Natural killer cell (primary cell): Measurements from ENCODE around the gene MLXIP. TPM values are rescaled to one million over a fixed set of nuclear protein-coding genes. Genes with fewer than 3 reads are reported as not detected.

ENCODE experiments used
- ATAC-seq, 3 donors: fragments of 150-1000 bp in 2 of 3; fragments of 200-7000 bp in 1 of 3; cut with Tn5 transposase; 1 replicate in 1 of 3; 2 replicates in 2 of 3; pipeline ENCODE4 v1.10.0; 2021; ENCODE audit warnings: mild to moderate bottlenecking in 2 of 3, moderate library complexity in 2 of 3
- DNase-seq, 2 donors: peaks; one replicate each; pipeline versions ENCODE4 v3.0.0 to v3.0.0-alpha.2; 2013 to 2021; ENCODE audit warnings: mixed read lengths in 1 of 2
- H3K27ac ChIP-seq: one replicate; pipeline ENCODE4 v1.5.1; 2013; ENCODE audit warnings: mild to moderate bottlenecking, low read length
- H3K27me3 ChIP-seq: one replicate; pipeline ENCODE4 v1.6.1; 2013; ENCODE audit warnings: low read length; ENCODE audit not compliant: control insufficient read depth, insufficient read depth
- H3K36me3 ChIP-seq: one replicate; pipeline ENCODE4 v1.6.1; 2013; ENCODE audit warnings: low read length; ENCODE audit not compliant: control insufficient read depth, insufficient read depth
- H3K4me1 ChIP-seq: one replicate; pipeline ENCODE4 v1.6.1; 2013; ENCODE audit warnings: low read length; ENCODE audit not compliant: control insufficient read depth, insufficient read depth
- H3K4me3 ChIP-seq: one replicate; pipeline ENCODE4 v1.5.1; 2013; ENCODE audit warnings: low read length
- H3K9me3 ChIP-seq: one replicate; pipeline ENCODE4 v1.6.1; 2013; ENCODE audit warnings: low read length; ENCODE audit not compliant: control insufficient read depth, insufficient read depth
- H3K27ac Mint-ChIP-seq, 2 donors: one replicate each; pipeline ENCODE4 v1.8.0; 2022; ENCODE audit warnings: mild to moderate bottlenecking in 2 of 2, mixed read lengths in 2 of 2, moderate library complexity in 1 of 2
- H3K27me3 Mint-ChIP-seq, 2 donors: one replicate each; pipeline ENCODE4 v1.8.0; 2022; ENCODE audit warnings: low read depth in 2 of 2, mixed read lengths in 2 of 2
- H3K36me3 Mint-ChIP-seq: one replicate; pipeline ENCODE4 v1.8.0; 2022; ENCODE audit warnings: mixed read lengths
- H3K4me1 Mint-ChIP-seq, 2 donors: one replicate each; pipeline ENCODE4 v1.8.0; 2022; ENCODE audit warnings: mixed read lengths in 2 of 2
- H3K4me3 Mint-ChIP-seq: one replicate; pipeline ENCODE4 v1.8.0; 2022; ENCODE audit warnings: mild to moderate bottlenecking, moderate library complexity, mixed read lengths
- H3K9me3 Mint-ChIP-seq, 2 donors: one replicate each; pipeline ENCODE4 v1.8.0; 2022; ENCODE audit warnings: mixed read lengths in 2 of 2
- WGBS: methylation state at CpG from one replicate; pipeline ENCODE4 v1.1.7; 2013; ENCODE audit warnings: missing lambda C conversion rate; ENCODE audit not compliant: insufficient coverage; 5-methylcytosine and 5-hydroxymethylcytosine counted together
- intact Hi-C: fragments of 100-400 bp; cut with micrococcal nuclease; formaldehyde crosslinking; loops from one replicate; pipeline ENCODE4 v1.14.2; 2022
- total RNA-seq, 4 donors: library from RNA; stranded (reverse); fragments of 120-200 nt in 1 of 4; gene quantifications; one replicate each; pipeline versions ENCODE4 v1.2.3 to v1.2.4, GENCODE V29; 2013 to 2022
- TF ChIP-seq, protein P1 (sequence below): fragments of 200-600 bp; IDR thresholded peaks from one replicate; pipeline ENCODE4 v1.8.0; 2022; ENCODE audit warnings: antibody characterized with exemption

Gene MLXIP
- total RNA-seq, 3 donors from 2014 or later (not counting 1 experiment from before 2014, with no cell fraction given) = 83.8 to 92.4 (median 86.1) TPM

GRCh38 chr12:122060081-122060501 is 18.5 kb upstream of the MLXIP start:
- no peak for DNase-seq
- Histone ChIP-seq H3K4me1 (no peaks in the 10 kb centered on the region), H3K36me3 (no peaks in the 10 kb centered on the region), H3K27ac (no peak overlapping the region), H3K9me3 (no peaks in the 10 kb centered on the region), H3K27me3 (no peaks in the 10 kb centered on the region), H3K4me3 (no peak overlapping the region)
- Mint-ChIP-seq H3K9me3 (no peaks in the 10 kb centered on the region), H3K27me3 (no peaks in the 10 kb centered on the region), H3K36me3 (no peaks in the 10 kb centered on the region), H3K4me1 (no peaks in the 10 kb centered on the region), H3K27ac (no peak overlapping the region), H3K4me3 (no peak overlapping the region)
- TF ChIP-seq, protein P1, sequence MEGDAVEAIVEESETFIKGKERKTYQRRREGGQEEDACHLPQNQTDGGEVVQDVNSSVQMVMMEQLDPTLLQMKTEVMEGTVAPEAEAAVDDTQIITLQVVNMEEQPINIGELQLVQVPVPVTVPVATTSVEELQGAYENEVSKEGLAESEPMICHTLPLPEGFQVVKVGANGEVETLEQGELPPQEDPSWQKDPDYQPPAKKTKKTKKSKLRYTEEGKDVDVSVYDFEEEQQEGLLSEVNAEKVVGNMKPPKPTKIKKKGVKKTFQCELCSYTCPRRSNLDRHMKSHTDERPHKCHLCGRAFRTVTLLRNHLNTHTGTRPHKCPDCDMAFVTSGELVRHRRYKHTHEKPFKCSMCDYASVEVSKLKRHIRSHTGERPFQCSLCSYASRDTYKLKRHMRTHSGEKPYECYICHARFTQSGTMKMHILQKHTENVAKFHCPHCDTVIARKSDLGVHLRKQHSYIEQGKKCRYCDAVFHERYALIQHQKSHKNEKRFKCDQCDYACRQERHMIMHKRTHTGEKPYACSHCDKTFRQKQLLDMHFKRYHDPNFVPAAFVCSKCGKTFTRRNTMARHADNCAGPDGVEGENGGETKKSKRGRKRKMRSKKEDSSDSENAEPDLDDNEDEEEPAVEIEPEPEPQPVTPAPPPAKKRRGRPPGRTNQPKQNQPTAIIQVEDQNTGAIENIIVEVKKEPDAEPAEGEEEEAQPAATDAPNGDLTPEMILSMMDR = no peak
- intact Hi-C loops = no loop called here
- 95% methylated on average over 22 of the region's 22 CpGs for WGBS
- no peak for ATAC-seq

GRCh38 chr12:122061253-122061652 is 17.3 kb upstream of the MLXIP start:
- no peak overlapping the region for H3K4me3 ChIP-seq
- TF ChIP-seq, protein P1 = no peak
- Mint-ChIP-seq H3K4me3 (no peak overlapping the region), H3K36me3 (no peaks in the 10 kb centered on the region), H3K27ac (no peak overlapping the region), H3K4me1 (no peaks in the 10 kb centered on the region), H3K9me3 (no peaks in the 10 kb centered on the region), H3K27me3 (no peaks in the 10 kb centered on the region)
- DNase-seq (no peak), ATAC-seq (no peak)
- no peaks in the 10 kb centered on the region for H3K27me3 ChIP-seq
- H3K36me3 ChIP-seq = no peaks in the 10 kb centered on the region
- intact Hi-C loops = no loop called here
- 95% methylated on average over 22 of the region's 23 CpGs for WGBS
- no peak overlapping the region for H3K27ac ChIP-seq
- H3K4me1 ChIP-seq = no peaks in the 10 kb centered on the region
- no peaks in the 10 kb centered on the region for H3K9me3 ChIP-seq

GRCh38 chr12:122062832-122063693 is 15.5 kb upstream of the MLXIP start:
- H3K4me3 ChIP-seq = no peak overlapping the region

More at GRCh38 chr12:122062832-122063693, 15.5 kb upstream of the MLXIP start:
- H3K4me1 Mint-ChIP-seq = peaks cover 4% of the 10 kb centered on the region in 2 donors
- DNase-seq (no peak), ATAC-seq (no peak)
- 61% methylated on average over 19 of the region's 19 CpGs for WGBS
- H3K9me3 Mint-ChIP-seq = no peaks in the 10 kb centered on the region
- Histone ChIP-seq H3K4me1 (peaks cover 10% of the 10 kb centered on the region), H3K9me3 (no peaks in the 10 kb centered on the region), H3K36me3 (no peaks in the 10 kb centered on the region), H3K27me3 (no peaks in the 10 kb centered on the region), H3K27ac (no peak overlapping the region)
- no peaks in the 10 kb centered on the region for H3K27me3 Mint-ChIP-seq
- H3K36me3 Mint-ChIP-seq = no peaks in the 10 kb centered on the region
- intact Hi-C loops = no loop called here
- H3K27ac Mint-ChIP-seq = no peak overlapping the region
- no peak overlapping the region for H3K4me3 Mint-ChIP-seq
- TF ChIP-seq, protein P1 = no peak
